IPS-20b (cell line): Measurements from ENCODE around the gene LRRC74B.

Experiments
- H3K27ac ChIP-seq: one replicate; pipeline ENCODE4 v1.5.1; 2013; ENCODE audit warnings: low read length
- H3K27me3 ChIP-seq: 2 replicates; pipeline ENCODE4 v1.6.1; 2013; ENCODE audit warnings: mild to moderate bottlenecking, low read length, inconsistent platforms; ENCODE audit not compliant: insufficient read depth
- H3K36me3 ChIP-seq: 2 replicates; pipeline ENCODE4 v1.6.1; 2013; ENCODE audit warnings: low read depth, mild to moderate bottlenecking, inconsistent platforms, low read length, moderate library complexity; ENCODE audit not compliant: insufficient read depth
- H3K4me1 ChIP-seq: 2 replicates; pipeline ENCODE4 v1.6.1; 2013; ENCODE audit warnings: mild to moderate bottlenecking, control low read depth, inconsistent platforms, low read length, moderate library complexity; ENCODE audit not compliant: insufficient read depth
- H3K4me3 ChIP-seq: 2 replicates; pipeline ENCODE4 v1.5.1; 2013; ENCODE audit warnings: mild to moderate bottlenecking, low read length, inconsistent platforms
- H3K9ac ChIP-seq: 2 replicates; pipeline ENCODE4 v1.6.1; 2013; ENCODE audit warnings: low read depth, mild to moderate bottlenecking, inconsistent platforms, low read length, moderate library complexity
- H3K9me3 ChIP-seq: 2 replicates; pipeline ENCODE4 v1.6.1; 2013; ENCODE audit warnings: mild to moderate bottlenecking, low read depth, low read length, inconsistent platforms; ENCODE audit not compliant: insufficient read depth

Gene LRRC74B

DNA sequence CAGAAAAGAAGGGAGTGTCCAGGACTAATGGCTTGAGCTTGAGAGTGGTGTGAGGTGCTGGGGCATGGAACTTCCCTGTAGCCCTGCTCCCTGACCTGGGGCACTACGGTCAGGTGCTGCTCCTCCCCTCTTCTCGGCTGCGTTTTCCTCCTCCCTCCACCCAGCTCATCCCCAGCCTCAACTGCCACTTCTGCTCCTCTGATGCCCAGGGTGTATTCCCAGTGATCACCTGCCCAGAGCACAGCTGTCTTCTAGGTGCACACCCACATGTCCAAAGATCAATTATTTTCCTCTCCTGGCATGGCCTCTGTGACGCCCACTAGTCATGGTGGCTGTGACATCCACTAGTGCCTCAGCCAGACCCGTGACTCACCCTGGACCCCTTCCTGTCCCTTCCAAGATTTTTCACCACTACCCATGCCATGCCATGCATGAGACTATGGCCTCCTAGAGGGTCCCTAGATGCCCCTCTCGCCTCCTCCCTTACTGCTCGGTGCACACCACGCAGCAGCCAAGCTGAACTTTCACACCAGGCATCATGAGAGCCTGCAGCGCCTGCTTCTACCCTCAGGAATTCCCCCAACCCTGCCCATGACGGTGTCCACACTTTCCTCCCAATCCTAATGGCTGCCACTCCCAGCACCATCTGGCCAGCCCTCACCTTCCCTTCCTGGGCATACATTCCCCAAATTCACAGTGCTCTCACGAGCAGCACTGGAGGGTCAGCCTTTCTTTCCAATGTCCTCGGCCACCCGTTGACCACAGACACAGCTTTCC, 28.9 kb upstream of the LRRC74B start:
- H3K4me3 ChIP-seq = no peak overlapping the region
- peaks cover 15% of the 10 kb centered on the region; the same call in 1 of the 2 replicates for H3K27me3 ChIP-seq
- peaks cover 14% of the 10 kb centered on the region; the same call in 1 of the 2 replicates for H3K4me1 ChIP-seq
- H3K9ac ChIP-seq = no peak overlapping the region
- H3K9me3 ChIP-seq = no peaks in the 10 kb centered on the region
- no peak overlapping the region for H3K27ac ChIP-seq
- H3K36me3 ChIP-seq = no peaks in the 10 kb centered on the region

DNA sequence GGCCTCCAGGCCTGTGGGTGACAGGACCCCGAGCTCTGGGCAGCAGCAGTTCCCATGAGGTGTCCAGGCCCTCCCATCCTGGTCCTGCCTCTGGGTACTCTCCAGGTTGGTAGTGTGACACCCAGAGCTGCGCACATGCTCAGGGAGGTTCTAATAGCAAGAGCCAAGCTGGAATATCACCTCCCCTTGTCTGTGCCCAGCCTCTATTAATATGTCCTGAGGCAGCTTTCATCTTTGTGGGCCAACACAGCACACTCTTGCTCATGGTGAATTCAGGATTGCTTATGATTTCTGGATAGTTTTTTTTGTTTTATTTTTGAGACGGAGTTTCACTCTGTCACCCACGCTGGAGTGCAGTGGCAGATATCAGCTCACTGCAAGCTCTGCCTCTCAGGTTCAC, 27.4 kb upstream of the LRRC74B start:
- no peaks in the 10 kb centered on the region for H3K36me3 ChIP-seq
- no peak overlapping the region for H3K4me3 ChIP-seq
- no peaks in the 10 kb centered on the region for H3K9me3 ChIP-seq
- peaks cover 10% of the 10 kb centered on the region; the same call in 1 of the 2 replicates for H3K27me3 ChIP-seq
- peaks cover 12% of the 10 kb centered on the region; the same call in 1 of the 2 replicates for H3K4me1 ChIP-seq
- H3K9ac ChIP-seq = no peak overlapping the region
- no peak overlapping the region for H3K27ac ChIP-seq

DNA sequence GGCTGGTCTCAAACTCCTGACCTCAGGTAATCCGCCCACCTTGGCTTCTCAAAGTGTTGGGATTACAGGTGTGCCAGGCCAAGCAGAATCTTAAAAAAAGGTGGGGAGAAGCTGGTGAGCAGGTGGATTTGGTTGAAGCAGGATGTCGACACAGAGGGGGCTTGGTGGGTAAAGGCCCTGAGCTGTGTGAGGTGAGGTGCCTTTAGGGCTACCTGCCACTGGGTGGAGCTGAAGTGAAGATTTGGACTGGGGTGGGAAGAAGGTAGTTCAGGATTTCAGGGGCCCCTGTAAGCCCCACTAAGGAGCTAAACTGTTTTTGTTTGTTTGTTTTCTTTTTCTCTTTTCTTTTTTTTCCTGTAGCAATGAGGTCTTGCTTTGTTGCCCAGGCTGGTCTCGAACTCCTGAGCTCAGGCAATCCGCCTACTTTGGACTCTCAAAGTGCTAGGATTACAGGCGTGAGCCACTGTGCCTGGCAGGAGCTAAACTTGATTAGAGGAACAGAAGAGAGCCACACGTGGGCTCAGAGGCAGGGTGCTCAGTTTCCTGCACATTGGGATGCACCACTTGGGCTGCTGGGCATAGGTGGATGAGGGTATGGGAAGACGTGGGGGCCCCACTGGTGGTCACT, 24.8 kb upstream of the LRRC74B start:
- H3K9me3 ChIP-seq = no peaks in the 10 kb centered on the region
- H3K27ac ChIP-seq = no peak overlapping the region
- H3K4me1 ChIP-seq = no peaks in the 10 kb centered on the region
- H3K27me3 ChIP-seq = no peaks in the 10 kb centered on the region
- H3K4me3 ChIP-seq = no peak overlapping the region
- H3K36me3 ChIP-seq = no peaks in the 10 kb centered on the region
- H3K9ac ChIP-seq = no peak overlapping the region

DNA sequence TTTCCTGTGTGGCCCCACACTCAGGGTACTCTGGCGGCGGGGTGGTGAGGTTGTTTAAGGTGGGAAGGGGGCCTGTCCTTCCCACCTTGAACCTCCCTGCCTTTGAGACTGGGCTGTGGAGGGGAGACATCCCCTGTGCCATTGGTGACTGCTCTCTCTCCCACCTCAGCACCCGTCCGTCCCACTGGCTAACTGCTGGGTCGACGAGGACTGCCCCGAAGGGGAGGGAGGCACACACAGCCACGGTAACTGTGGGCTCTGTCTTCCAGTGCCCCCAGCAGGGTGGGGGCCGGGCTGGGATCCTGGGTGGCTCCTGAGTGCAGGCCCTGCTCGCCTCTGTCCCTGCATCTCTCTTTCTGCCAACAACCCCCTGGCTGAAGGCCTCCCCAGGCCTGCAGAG, 23.2 kb upstream of the LRRC74B start:
- H3K4me1 ChIP-seq = no peaks in the 10 kb centered on the region
- no peaks in the 10 kb centered on the region for H3K36me3 ChIP-seq
- no peak overlapping the region for H3K9ac ChIP-seq
- H3K27me3 ChIP-seq = no peaks in the 10 kb centered on the region
- H3K9me3 ChIP-seq = no peaks in the 10 kb centered on the region
- no peak overlapping the region for H3K27ac ChIP-seq
- H3K4me3 ChIP-seq = no peak overlapping the region

DNA sequence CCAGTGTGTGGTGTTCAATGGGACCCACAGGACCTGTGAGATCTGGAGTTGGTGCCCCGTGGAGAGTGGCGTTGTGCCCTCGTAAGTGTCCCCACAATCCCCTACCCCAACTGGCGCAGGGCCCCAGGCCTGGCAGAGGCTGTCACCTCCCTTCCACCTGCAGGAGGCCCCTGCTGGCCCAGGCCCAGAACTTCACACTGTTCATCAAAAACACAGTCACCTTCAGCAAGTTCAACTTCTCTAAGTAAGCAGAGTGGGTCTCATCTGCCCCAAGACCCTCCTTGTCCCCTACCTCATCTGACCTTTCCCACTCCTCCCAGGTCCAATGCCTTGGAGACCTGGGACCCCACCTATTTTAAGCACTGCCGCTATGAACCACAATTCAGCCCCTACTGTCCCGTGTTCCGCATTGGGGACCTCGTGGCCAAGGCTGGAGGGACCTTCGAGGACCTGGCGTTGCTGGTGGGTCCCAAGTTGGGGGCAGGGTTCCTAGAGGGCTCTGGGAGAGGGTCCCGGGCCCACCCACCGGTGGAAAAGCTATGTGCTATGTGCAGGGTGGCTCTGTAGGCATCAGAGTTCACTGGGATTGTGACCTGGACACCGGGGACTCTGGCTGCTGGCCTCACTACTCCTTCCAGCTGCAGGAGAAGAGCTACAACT, 22.7 kb upstream of the LRRC74B start:
- H3K27me3 ChIP-seq = no peaks in the 10 kb centered on the region
- H3K4me3 ChIP-seq = no peak overlapping the region
- H3K4me1 ChIP-seq = no peaks in the 10 kb centered on the region
- H3K9ac ChIP-seq = no peak overlapping the region
- H3K9me3 ChIP-seq = no peaks in the 10 kb centered on the region
- no peaks in the 10 kb centered on the region for H3K36me3 ChIP-seq
- H3K27ac ChIP-seq = no peak overlapping the region

DNA sequence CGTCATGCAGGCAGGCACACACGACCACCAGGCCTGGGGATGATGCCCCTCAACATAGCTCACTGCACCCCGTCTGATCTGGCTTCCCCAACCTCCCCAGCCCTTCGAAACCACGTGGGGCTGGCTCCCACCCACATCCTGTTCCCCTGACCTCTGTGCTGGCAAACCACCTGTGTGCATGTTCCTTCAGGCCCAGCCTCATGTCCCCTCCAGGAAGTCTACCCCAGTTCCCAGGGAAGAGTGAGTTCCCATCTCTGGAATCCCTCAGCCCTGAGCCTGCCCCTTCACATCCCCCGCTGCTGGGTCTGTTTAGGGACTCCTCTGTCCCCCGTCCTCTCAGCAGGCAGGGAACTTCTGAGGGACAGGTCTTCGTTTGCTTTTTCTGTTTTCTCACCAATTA, 20.5 kb upstream of the LRRC74B start:
- Histone ChIP-seq H3K9me3 (no peaks in the 10 kb centered on the region), H3K36me3 (no peaks in the 10 kb centered on the region), H3K4me3 (no peak overlapping the region), H3K27me3 (peaks cover 2% of the 10 kb centered on the region), H3K9ac (no peak overlapping the region), H3K27ac (no peak overlapping the region), H3K4me1 (no peaks in the 10 kb centered on the region)

DNA sequence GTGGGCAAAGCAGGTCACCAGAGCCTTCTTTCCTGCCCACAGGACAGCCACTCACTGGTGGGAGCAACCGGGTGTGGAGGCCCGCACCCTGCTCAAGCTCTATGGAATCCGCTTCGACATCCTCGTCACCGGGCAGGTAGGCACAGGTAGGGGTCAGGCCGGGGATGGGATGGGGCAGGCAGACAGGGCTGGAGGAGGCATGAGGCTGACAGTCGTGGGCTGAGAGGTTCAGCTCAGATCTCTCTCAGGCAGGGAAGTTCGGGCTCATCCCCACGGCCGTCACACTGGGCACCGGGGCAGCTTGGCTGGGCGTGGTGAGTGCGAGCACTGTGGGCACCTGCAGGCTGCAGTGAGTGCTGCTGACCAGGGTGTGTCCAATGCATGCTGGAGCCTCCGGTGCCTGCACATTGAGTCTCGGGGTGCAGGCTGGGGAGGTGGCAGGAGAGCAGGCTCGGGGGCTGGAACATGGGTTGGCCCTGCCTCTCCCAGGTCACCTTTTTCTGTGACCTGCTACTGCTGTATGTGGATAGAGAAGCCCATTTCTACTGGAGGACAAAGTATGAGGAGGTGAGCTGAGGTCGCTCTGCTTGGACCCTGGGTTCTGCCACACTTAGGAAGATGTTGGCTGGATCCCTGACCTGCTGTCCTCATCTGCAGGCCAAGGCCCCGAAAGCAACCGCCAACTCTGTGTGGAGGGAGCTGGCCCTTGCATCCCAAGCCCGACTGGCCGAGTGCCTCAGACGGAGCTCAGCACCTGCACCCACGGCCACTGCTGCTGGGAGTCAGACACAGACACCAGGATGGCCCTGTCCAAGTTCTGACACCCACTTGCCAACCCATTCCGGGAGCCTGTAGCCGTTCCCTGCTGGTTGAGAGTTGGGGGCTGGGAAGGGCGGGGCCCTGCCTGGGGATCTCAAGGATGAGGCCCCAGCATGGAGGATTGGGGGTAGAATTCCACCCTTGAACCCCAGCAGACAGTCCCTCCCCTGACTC, 19.7 kb upstream of the LRRC74B start:
- Histone ChIP-seq H3K4me3 (no peak overlapping the region), H3K9me3 (no peaks in the 10 kb centered on the region), H3K9ac (no peak overlapping the region), H3K4me1 (no peaks in the 10 kb centered on the region), H3K27ac (no peak overlapping the region), H3K27me3 (peaks cover 10% of the 10 kb centered on the region), H3K36me3 (no peaks in the 10 kb centered on the region)

DNA sequence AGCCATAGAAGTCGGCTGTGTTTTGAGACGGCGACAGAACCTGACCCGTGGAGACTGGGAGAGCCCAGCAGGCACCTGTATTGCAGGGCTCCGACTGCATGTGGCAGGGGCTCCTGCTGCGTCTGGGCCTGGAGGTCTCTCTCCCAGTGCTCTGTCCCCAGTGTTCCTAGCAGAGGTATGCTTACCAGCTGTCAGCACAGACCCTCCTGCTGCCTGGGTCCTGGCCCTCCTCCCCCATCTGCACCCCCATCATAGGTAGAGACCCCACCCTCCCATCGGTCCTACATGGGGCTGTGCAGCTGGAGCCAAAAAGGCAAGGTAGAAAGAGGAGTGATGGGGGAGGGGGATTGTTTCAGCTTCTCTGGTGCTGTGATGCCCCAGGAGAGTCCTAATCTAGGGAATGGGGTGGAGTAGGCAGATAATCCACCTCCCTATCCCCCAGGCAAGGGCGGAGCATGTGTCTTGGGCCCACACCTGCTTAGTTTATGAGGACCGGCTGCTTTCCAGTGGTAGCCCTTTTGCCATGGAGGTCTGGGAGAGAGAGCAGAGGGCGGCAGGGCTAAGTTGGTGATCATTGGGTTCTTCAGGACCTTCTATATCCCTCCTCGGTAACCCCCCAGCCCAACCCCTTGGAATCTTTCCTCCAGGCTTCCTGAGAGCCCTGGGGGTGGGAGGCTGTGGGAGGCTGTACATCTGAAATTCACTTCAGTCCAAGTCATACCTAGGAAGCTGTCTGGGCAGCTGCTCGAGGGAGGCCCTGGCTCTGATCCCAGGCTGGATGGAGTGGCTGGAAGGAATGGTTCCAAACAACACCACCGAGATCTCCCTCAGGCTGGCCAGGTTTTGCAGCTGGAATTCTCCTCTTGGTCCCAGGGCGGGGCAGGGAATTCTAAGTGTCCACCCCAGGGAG, 18.7 kb upstream of the LRRC74B start:
- Histone ChIP-seq H3K9ac (no peak overlapping the region), H3K36me3 (no peaks in the 10 kb centered on the region), H3K27me3 (peaks cover 20% of the 10 kb centered on the region), H3K4me3 (no peak overlapping the region), H3K27ac (no peak overlapping the region), H3K4me1 (no peaks in the 10 kb centered on the region), H3K9me3 (no peaks in the 10 kb centered on the region)

DNA sequence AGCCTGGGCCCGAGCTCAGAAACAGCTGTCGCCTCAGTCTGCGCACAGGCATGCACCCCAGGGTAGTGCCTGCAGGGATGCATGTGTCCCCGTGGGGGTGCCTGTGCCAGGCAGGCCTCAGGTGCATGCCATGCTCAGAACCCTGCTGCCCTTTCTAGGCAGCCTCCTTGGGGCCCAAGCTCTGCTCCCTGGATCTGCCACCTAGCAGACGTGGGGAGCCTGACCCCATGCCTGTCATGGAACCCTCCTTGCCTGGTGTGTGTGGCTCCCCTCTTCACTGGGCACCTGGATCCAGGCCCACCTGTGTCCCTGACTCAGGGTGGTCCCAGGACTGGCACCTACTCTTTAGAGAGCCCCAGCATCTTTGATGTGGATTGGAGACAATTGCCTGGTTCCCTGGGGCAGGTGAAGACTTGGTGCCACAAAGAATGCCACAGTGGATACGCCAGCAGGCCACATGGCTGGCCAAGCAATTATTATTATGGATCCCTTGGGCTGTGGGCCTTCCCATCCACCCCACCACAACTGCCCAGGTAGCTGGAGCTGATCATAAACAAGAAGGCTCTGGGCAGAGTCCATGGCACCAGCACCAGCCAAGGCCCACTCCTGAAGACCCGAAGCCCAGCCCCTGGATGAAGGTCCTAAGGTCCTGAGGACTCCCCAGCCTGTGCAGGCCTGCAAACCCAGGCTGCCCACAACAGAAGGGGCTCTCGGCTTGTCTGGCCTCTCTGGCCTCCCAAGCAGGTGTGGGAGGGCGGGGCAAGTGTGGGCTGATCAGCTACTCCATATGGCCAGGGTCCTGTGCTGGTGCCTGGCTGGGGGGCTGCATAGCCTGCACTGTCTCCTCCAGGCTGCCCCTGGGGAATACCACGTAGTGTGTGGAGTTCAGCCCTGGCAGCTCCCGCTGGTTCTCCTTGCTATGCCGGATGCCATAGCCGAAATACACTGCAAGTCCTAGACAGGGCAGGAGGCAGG, 17.2 kb upstream of the LRRC74B start:
- Histone ChIP-seq H3K4me3 (no peak overlapping the region), H3K9ac (no peak overlapping the region), H3K4me1 (no peaks in the 10 kb centered on the region), H3K36me3 (no peaks in the 10 kb centered on the region), H3K27ac (no peak overlapping the region), H3K9me3 (no peaks in the 10 kb centered on the region), H3K27me3 (peaks cover 35% of the 10 kb centered on the region)

DNA sequence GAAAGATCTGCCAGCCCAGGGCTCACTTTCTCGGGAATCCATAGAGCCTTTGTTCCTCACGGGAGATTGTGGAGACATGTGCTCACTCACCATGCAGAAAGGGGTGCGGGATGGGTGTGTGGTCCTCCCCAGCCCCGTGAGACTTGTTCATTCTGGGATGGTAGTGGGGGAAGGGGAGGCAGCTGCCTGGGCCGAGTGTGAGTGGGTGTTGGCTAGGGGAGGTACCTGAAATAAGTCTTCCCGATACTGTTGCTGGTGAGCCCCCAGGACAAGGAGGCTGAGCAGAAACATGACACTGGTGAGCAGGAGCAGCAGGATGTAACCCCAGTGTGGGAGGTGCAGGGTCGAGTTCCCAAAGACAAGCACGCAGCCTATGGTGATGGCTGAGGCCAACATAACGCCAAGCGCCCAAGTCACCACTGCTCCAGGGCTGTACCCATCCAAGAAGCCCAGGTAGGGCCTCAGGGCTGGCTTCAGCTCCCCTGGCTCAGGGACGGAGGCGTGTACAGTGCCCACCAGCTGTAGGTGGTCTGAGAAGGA, 16.2 kb upstream of the LRRC74B start:
- Histone ChIP-seq H3K9me3 (no peaks in the 10 kb centered on the region), H3K9ac (no peak overlapping the region), H3K36me3 (no peaks in the 10 kb centered on the region), H3K27me3 (peaks cover 40% of the 10 kb centered on the region), H3K4me3 (no peak overlapping the region), H3K4me1 (no peaks in the 10 kb centered on the region), H3K27ac (no peak overlapping the region)
